ENCODE results near the gene TRIP13.
"Not testable (repeated sequence)": the region's sequence is repeated elsewhere in the genome, so short reads cannot be mapped to it uniquely, and the experiment has no call there.

The TRIP13 gene

GRCh38 chr5:871596-872298 lies 20.9 kb upstream of the TRIP13 start:
- no peak for DNase-seq (ENCODE audit: low read depth in 1 of 2, low spot score in 1 of 2)

DNA sequence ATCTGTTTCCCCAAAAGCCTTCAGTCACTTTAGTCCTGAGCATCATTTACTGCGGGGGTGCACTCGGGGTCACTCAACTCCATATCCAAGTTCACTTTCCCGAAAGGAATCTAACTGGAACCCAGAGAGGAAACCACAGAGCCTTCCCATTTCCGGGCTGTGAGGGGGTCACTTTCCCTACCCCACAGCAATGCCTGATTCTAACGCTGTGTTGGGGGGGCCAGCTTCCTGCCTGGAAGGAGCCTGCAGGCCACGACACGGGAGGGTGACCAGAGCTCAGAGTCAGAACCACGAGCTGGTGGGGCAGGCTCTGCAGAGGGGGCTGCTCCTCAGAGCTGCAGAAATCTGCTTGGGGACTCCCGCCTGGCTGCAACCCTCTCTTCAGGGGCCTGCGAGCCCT lies 20.4 kb upstream of the TRIP13 start:
- DNase-seq (ENCODE audit: low read depth in 1 of 2, low spot score in 1 of 2): no peak

GRCh38 chr5:873328-873727 lies 19.4 kb upstream of the TRIP13 start:
- DNase-seq (ENCODE audit: low read depth in 1 of 2, low spot score in 1 of 2): no peak

DNA sequence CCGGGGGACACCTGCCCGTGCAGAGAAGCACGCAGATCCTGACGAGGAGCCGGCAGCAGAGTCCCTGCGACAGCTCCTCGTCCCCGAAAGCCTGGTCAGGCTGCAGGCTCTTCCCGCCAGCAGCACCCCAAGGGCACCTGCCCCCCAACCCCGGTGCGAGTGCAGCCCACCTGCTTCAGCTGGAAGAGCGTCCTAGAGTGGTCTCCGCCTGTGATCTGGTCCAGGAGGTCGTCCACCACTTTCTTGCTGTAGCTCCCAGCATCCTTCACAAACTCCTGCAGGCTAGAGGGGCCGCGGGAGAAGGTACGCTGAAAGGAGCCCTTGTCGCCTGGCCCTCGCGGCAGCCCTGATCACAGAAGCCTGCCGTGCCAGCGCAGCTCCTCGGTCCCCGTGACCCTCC lies 16.8 kb upstream of the TRIP13 start:
- no peak for DNase-seq (ENCODE audit: low read depth in 1 of 2, low spot score in 1 of 2)

GRCh38 chr5:876398-877365 lies 16.0 kb upstream of the TRIP13 start:
- DNase-seq (ENCODE audit: low read depth in 1 of 2, low spot score in 1 of 2): no peak

DNA sequence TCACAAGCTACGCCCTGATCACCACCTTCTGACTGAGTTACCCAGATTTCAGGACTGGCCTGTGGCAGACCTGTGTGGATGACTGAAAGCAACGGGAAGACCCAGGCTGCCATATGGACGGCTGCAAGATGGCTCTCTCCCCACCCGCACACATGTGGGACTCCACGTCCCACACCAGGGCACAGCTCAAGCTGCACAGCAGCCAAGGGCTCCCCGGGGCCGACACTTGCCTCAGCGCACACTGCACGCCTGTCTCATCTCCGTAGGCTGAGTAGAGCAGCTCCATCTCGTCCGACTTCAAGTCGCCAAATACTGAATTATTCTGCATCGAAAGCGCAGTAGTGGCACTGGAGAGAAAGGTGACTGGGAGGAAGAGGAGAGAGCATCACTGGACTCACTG lies 14.6 kb upstream of the TRIP13 start:
- DNase-seq (ENCODE audit: low read depth in 1 of 2, low spot score in 1 of 2): no peak

DNA sequence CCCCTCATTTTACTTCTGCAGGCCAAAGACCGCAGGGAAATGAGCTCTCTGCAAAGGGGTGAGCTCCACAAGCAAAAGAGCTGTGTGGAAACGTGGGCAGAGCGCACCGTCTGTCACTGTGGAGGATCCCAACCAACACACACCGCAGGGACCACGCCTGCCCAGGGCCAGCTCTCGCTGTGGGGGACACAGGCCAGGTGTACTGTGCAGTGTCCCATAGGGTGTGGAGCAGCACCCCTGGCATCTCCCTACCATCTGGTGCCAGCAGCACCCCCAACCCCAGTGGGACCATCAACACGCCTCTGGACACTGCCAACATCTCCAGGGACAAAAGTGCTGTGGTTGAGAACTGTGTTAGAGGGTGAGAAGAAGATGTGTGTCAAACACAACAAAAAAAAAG lies 14.0 kb upstream of the TRIP13 start:
- DNase-seq (ENCODE audit: low read depth in 1 of 2, low spot score in 1 of 2): not testable (repeated sequence)

DNA sequence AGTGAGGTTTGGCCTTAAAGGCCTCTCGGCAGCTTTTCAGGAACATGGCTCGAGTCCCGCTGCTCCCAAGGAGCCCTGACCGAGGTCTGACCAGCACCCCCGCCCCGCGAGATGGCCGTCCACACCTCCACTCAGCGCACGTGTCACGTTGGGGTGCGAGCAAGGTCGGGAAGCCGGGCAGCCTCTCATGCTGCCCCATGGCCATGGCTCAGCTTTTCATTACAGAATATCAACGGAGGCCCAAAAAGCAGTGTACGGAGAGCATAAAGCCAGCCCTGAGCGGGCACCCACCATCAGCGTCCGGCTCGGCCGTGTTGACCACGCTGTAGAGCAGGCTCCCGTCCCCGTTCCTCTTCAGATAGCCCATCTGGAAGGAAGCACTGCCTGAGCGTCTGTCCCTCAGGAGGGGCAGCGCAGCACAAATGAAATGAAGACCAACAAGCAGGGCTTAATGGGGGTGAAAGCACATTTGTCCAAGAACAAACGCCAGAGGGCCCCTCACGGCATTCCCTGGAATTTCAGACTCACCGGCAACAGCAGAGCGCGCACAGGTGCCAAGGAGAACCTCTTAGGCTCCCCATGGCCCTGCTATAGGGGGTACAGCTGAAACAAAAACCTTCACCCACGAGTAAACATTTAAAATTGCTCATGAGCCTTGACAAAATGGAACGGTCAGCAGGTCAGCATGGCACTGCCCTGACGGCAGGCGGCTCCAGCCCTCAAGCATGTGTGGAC lies 11.7 kb upstream of the TRIP13 start:
- DNase-seq (ENCODE audit: low read depth in 1 of 2, low spot score in 1 of 2): no peak

DNA sequence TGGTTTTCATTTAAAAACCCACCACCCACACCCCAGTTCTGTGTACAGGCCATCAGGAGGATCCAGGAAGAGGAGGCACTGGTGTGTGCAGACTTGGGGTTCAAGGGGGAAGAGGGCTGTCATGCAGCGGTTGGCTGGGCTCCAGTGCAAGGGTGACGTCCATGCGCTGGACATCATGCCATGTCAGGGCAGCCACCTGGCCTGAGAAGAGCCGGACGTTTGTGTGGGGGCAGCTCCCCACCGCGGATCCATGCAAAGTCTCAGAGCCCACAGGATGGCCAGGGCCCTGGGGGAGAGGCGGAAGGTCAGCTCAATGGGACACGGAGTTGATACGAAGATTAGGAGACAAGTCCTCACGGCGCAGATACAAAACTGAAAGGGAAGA lies 11.1 kb upstream of the TRIP13 start:
- DNase-seq (ENCODE audit: low read depth in 1 of 2, low spot score in 1 of 2): no peak

DNA sequence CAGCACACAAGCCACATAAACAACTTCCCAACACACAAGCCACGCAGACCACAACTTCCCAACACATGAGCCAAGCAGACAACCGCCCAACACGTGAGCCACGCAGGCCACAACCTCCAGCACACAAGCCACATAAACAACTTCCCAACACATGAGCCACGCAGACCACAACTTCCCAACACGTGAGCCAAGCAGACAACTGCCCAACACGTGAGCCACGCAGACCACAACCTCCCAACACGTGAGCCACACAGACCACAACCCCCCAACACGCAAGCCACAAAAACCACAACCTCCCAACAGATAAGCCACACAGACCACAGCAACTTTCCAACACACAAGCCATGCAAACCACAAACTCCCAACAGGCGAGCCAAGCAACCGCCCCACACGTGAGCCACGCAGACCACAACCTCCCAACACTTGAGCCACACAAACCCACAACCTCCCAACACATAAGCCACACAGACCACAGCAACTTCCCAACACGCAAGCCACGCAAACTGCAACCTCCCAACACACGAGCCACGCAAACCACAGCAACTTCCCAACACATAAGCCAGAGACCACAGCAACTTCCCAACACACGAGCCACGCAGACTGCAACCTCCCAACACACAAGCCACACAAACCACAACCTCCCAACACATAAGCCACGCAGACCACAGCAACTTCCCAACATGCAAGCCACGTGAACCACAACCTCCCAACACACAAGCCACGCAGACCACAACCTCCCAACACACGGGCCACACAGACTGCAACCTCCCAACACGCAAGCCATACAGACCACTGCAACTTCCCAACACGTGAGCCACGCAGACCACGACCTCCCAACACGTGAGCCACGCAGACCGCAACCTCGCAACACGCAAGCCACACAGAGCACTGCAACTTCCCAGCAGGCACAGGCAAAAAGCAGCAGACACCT lies 10.2 kb upstream of the TRIP13 start:
- no peak for DNase-seq (ENCODE audit: low read depth in 1 of 2, low spot score in 1 of 2)

- DNase-seq (ENCODE audit: low read depth in 1 of 2, low spot score in 1 of 2): no peak
These were observed 9.1 kb upstream of the TRIP13 start for GRCh38 chr5:883475-884181.

DNA sequence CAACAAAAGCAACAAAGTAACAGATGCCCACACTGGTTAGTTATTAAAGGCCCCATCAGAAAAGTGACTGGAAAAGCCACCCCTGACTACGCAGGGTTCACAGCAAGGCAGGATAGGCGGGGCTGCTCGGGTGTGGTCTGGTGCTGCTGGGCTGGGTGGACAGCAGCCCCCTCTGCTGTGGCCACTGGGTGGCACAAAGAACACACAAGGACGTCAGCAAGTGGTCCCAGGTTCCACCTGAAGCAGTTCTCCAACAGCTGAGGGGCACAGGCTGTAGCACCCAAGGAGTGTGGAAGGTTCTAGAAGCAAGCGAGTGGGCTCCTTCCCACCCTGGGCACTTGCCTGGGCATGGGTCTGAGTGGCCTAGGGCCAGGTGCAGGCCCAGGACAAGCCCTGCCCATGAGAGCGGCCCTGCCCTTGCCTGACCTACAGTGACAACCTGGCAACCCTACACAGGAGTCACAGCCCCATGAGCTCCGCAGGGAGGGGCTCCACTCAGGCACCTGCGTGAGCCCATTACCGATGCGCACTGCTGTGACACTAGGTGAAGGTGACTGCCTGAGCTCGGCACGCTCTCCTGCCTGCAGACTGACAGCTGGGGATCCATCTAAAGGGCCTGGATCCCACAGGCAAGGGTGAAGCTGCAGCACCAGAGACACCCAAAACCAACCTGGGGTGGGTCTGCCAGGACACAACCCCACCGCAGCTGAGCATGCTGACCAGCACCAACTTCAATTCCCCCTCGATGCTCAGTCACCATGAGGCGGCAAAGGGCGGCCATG lies 8.1 kb upstream of the TRIP13 start:
- DNase-seq (ENCODE audit: low read depth in 1 of 2, low spot score in 1 of 2): no peak

- no peak for DNase-seq (ENCODE audit: low read depth in 1 of 2, low spot score in 1 of 2)
These were observed 7.6 kb upstream of the TRIP13 start for GRCh38 chr5:885127-885442.

GRCh38 chr5:885529-885928 lies 7.2 kb upstream of the TRIP13 start:
- no peak for DNase-seq (ENCODE audit: low read depth in 1 of 2, low spot score in 1 of 2)

- DNase-seq (ENCODE audit: low read depth in 1 of 2, low spot score in 1 of 2): no peak
These were observed 6.6 kb upstream of the TRIP13 start for GRCh38 chr5:886036-886435.

DNA sequence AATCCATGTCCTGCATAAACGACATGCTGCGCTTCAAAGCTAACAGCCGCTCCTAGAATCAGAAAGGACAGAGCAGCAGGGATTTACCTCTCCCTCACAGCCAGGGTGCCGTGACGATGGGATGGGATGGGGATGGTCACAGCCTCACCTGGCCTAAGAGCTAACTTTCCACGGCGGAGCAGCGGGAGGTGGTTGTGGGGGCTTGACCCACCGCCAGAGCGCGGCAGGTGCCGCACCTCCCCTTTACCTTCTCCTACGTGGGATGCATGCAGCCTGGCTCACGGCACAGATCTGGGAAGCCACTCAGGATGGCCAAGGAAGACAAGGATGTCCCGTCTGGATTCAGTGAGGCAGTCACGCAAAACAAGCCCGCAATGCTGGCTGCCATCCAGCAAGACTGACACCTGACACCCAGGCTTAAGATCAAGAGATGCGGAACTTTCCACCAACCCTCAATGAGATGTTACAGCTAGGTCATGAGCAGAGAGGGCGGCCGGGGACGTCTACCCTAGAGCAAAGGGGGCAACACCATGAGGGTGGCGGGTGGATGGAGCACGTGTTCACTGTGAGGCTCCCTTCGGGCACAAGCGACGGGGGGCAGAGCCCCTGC lies 5.9 kb upstream of the TRIP13 start:
- DNase-seq (ENCODE audit: low read depth in 1 of 2, low spot score in 1 of 2): no peak

GRCh38 chr5:887947-888637 lies 4.6 kb upstream of the TRIP13 start:
- DNase-seq (ENCODE audit: low read depth in 1 of 2, low spot score in 1 of 2): no peak

DNA sequence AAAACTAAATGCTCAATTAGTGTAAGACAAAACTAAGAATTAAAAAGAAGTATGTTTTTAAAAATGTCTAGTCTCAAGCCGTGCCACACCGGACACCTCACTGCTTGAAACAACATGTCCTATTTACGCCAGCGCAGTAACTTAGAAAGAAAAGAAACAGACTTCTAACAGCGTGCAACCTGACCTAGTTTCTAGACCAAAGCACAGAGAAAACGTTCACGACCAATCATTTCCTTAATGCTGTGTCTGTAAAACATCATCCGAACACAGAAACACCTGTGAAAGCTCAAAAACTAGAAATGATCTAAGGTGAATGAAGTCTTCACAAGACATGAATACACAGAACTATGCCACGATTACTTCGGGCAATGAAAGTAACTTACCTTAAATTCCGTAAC lies 4.0 kb upstream of the TRIP13 start:
- DNase-seq (ENCODE audit: low read depth in 1 of 2, low spot score in 1 of 2): no peak
